Liver (tissue), 9 donors: ENCODE measurements around the gene ELAVL2. TPM values are rescaled to one million over a fixed set of nuclear protein-coding genes. Genes with fewer than 3 reads are reported as not detected.

Experiments used
- DNase-seq: peaks from one replicate; pipeline ENCODE4 v3.0.0-alpha.2; 2017; ENCODE audit warnings: low spot score
- H3K27ac ChIP-seq, 2 donors: one replicate each; pipeline ENCODE4 v1.7.0; 2013; ENCODE audit warnings: inconsistent platforms in 2 of 2, low read length in 2 of 2, control low read depth in 1 of 2, low read depth in 1 of 2, mild to moderate bottlenecking in 1 of 2
- H3K27me3 ChIP-seq, 4 donors: one replicate each; pipeline versions ENCODE4 v1.6.1 to v1.7.0; 2013; ENCODE audit warnings: low read length in 3 of 4, inconsistent platforms in 1 of 4, mild to moderate bottlenecking in 1 of 4, moderate library complexity in 1 of 4; ENCODE audit not compliant: control insufficient read depth in 4 of 4, insufficient read depth in 4 of 4
- H3K36me3 ChIP-seq, 4 donors: one replicate each; pipeline versions ENCODE4 v1.6.1 to v1.7.0; 2013; ENCODE audit warnings: low read length in 3 of 4, mild to moderate bottlenecking in 3 of 4, low read depth in 1 of 4, moderate library complexity in 1 of 4; ENCODE audit not compliant: control insufficient read depth in 4 of 4, insufficient read depth in 3 of 4
- H3K4me1 ChIP-seq, 4 donors: one replicate each; pipeline versions ENCODE4 v1.6.1 to v1.7.0; 2013; ENCODE audit warnings: low read length in 3 of 4, mild to moderate bottlenecking in 3 of 4, moderate library complexity in 1 of 4; ENCODE audit not compliant: control insufficient read depth in 4 of 4, insufficient read depth in 4 of 4
- H3K4me3 ChIP-seq, 3 donors: one replicate each; pipeline versions ENCODE4 v1.6.1 to v1.7.0; 2013; ENCODE audit warnings: low read length in 3 of 3, control low read depth in 1 of 3, low read depth in 1 of 3, mild to moderate bottlenecking in 1 of 3
- H3K9ac ChIP-seq, 2 donors: one replicate each; pipeline ENCODE4 v1.7.0; 2013; ENCODE audit warnings: low read length in 2 of 2, mild to moderate bottlenecking in 2 of 2, moderate library complexity in 2 of 2, control low read depth in 1 of 2, low read depth in 1 of 2
- H3K9me3 ChIP-seq, 4 donors: one replicate each; pipeline versions ENCODE4 v1.6.1 to v1.7.0; 2013; ENCODE audit warnings: low read length in 3 of 4; ENCODE audit not compliant: control insufficient read depth in 4 of 4
- CTCF ChIP-seq: fragments of 150-350 bp; IDR thresholded peaks from 2 replicates; pipeline ENCODE4 v1.5.1; 2017; ENCODE audit warnings: improper control_type of control experiment, low read depth, low read length; ENCODE audit not compliant: missing input control
- EGR1 ChIP-seq, 2 donors: IDR thresholded peaks; 2 replicates each; pipeline ENCODE4 v1.6.1; 2016 to 2018; ENCODE audit warnings: antibody characterized with exemption in 2 of 2, low read depth in 2 of 2
- FOXA1 ChIP-seq: IDR thresholded peaks from 2 replicates; pipeline ENCODE4 v1.6.1; 2016; ENCODE audit warnings: antibody characterized with exemption
- FOXA2 ChIP-seq: IDR thresholded peaks from 2 replicates; pipeline ENCODE4 v1.6.1; 2016; ENCODE audit warnings: antibody characterized with exemption
- GABPA ChIP-seq, 2 donors: IDR thresholded peaks in 1 of 2; conservative IDR thresholded peaks in 1 of 2; 2 replicates each; pipeline ENCODE4 v1.6.1; 2016; ENCODE audit warnings: antibody characterized with exemption in 2 of 2, mild to moderate bottlenecking in 1 of 2, moderate library complexity in 1 of 2
- HNF4G ChIP-seq: IDR thresholded peaks from 2 replicates; pipeline ENCODE4 v1.6.1; 2016; ENCODE audit warnings: antibody characterized with exemption
- JUND ChIP-seq, 2 donors: IDR thresholded peaks; 2 replicates each; pipeline ENCODE4 v1.6.1; 2016; ENCODE audit warnings: antibody characterized with exemption in 2 of 2
- MAX ChIP-seq: IDR thresholded peaks from 2 replicates; pipeline ENCODE4 v1.6.1; 2016; ENCODE audit warnings: antibody characterized with exemption
- NR2F2 ChIP-seq: IDR thresholded peaks from 2 replicates; pipeline ENCODE4 v1.6.1; 2016; ENCODE audit warnings: antibody characterized with exemption
- RAD21 ChIP-seq, 2 donors: IDR thresholded peaks; 2 replicates each; pipeline ENCODE4 v1.6.1; 2016; ENCODE audit warnings: antibody characterized with exemption in 2 of 2, mild to moderate bottlenecking in 2 of 2
- REST ChIP-seq: IDR thresholded peaks from 2 replicates; pipeline ENCODE4 v1.6.1; 2016; ENCODE audit warnings: antibody characterized with exemption, mild to moderate bottlenecking
- RXRA ChIP-seq, 2 donors: IDR thresholded peaks; 2 replicates each; pipeline ENCODE4 v1.6.1; 2017 to 2018; ENCODE audit warnings: antibody characterized with exemption in 2 of 2, mild to moderate bottlenecking in 1 of 2
- SP1 ChIP-seq: IDR thresholded peaks from 2 replicates; pipeline ENCODE4 v1.6.1; 2018; ENCODE audit warnings: antibody characterized with exemption, mild to moderate bottlenecking
- TAF1 ChIP-seq: conservative IDR thresholded peaks from 2 replicates; pipeline ENCODE4 v1.6.1; 2016; ENCODE audit warnings: antibody characterized with exemption, mild to moderate bottlenecking
- YY1 ChIP-seq: IDR thresholded peaks from 2 replicates; pipeline ENCODE4 v1.6.1; 2016; ENCODE audit warnings: antibody characterized with exemption, mild to moderate bottlenecking
- WGBS: extraction: QIAGEN DNeasy Blood & Tissue Kit; methylation state at CpG from one replicate; pipeline ENCODE4 v1.1.7; 2013; 5-methylcytosine and 5-hydroxymethylcytosine counted together
- polyA plus RNA-seq, 2 donors: library from polyadenylated mRNA; stranded (reverse) in 1 of 2; unstranded in 1 of 2; fragments of 200-250 nt in 1 of 2; fragments of >200 nt in 1 of 2; fragmentation: Nextera tagmentation in 1 of 2; extraction: Ambion mirVana in 1 of 2; gene quantifications; one replicate each; pipeline versions ENCODE4 v1.2.1 to v1.2.3, GENCODE V29; 2013 to 2015
- total RNA-seq, 2 donors: library from RNA; depleted of rRNA; stranded (reverse); fragments of >200 nt; gene quantifications; one replicate each; pipeline ENCODE4 v1.2.3, GENCODE V29; 2014
- donor health status: healthy.
- donor health status: healthy.
- donor health status: healthy.
- donor health status: healthy.
- donor health status: healthy.

The ELAVL2 gene
- total and polyA plus RNA-seq, 4 donors, result 0.19 TPM; not detected in 3

GRCh38 chr9:23771746-23772384 lies 54.2 kb downstream of the ELAVL2 start:
- H3K9ac ChIP-seq, result no peak overlapping the region
- no peak for DNase-seq
- no peak overlapping the region for H3K27ac ChIP-seq
- TF ChIP-seq EGR1 (IDR thresholded peaks at IDR 0.05; ENCODE audit: low read depth in 2 of 2), result no peak
- TF ChIP-seq HNF4G, result no peak
- no peak for TF ChIP-seq CTCF
- TF ChIP-seq MAX, result no peak
- no peaks in the 10 kb centered on the region for H3K9me3 ChIP-seq
- no peaks in the 10 kb centered on the region for H3K4me1 ChIP-seq
- peaks cover 0 to 5% (median 0%) of the 10 kb centered on the region in 4 donors for H3K27me3 ChIP-seq
- H3K36me3 ChIP-seq, result no peaks in the 10 kb centered on the region
- no peak overlapping the region for H3K4me3 ChIP-seq

GRCh38 chr9:23769307-23769935 lies 56.6 kb downstream of the ELAVL2 start:
- WGBS, result 59% methylated on average over 7 of the region's 7 CpGs
- Histone ChIP-seq H3K4me3 (no peak overlapping the region), H3K27ac (no peak overlapping the region), H3K27me3 (peaks cover 0 to 2% (median 0%) of the 10 kb centered on the region in 4 donors), H3K36me3 (no peaks in the 10 kb centered on the region), H3K9ac (no peak overlapping the region), H3K9me3 (no peaks in the 10 kb centered on the region), H3K4me1 (no peaks in the 10 kb centered on the region)
- TF ChIP-seq TAF1, result no peak
- no peak for DNase-seq

GRCh38 chr9:23768861-23769260 lies 57.2 kb downstream of the ELAVL2 start:
- no peak for TF ChIP-seq MAX
- TF ChIP-seq FOXA2, result no peak
- no peak for TF ChIP-seq REST
- no peak for TF ChIP-seq EGR1 (IDR thresholded peaks at IDR 0.05; ENCODE audit: low read depth in 2 of 2)
- no peak for TF ChIP-seq JUND (IDR thresholded peaks at IDR 0.05)
- TF ChIP-seq FOXA1, result no peak
- no peak for TF ChIP-seq SP1
- TF ChIP-seq RXRA (IDR thresholded peaks at IDR 0.05), result no peak
- no peak for TF ChIP-seq NR2F2
- no peak for TF ChIP-seq GABPA (IDR thresholded peaks at IDR 0.05 in 1 of 2, conservative IDR thresholded peaks at IDR 0.05 in 1 of 2)
- no peak for TF ChIP-seq CTCF
- TF ChIP-seq HNF4G, result no peak
- TF ChIP-seq RAD21 (IDR thresholded peaks at IDR 0.05), result no peak
- TF ChIP-seq YY1, result no peak
- no peak for TF ChIP-seq TAF1
- Histone ChIP-seq H3K36me3 (no peaks in the 10 kb centered on the region), H3K27ac (no peak overlapping the region), H3K4me1 (no peaks in the 10 kb centered on the region), H3K9me3 (no peaks in the 10 kb centered on the region), H3K27me3 (peaks cover 0 to 2% (median 0%) of the 10 kb centered on the region in 4 donors), H3K9ac (no peak overlapping the region), H3K4me3 (no peak overlapping the region)
- WGBS, result 44% methylated on average over 2 of the region's 2 CpGs
- no peak for DNase-seq
